IMR-90 (cell line): ENCODE results near the gene PRSS1. TPM values are rescaled to one million over a fixed set of nuclear protein-coding genes. Genes with fewer than 3 reads are reported as not detected.

Source experiments
- ATAC-seq: fragments of 200-7000 bp; cut with Tn5 transposase; 2 replicates; pipeline ENCODE4 v1.9.1; 2020; ENCODE audit warnings: low read depth, mild to moderate bottlenecking, moderate library complexity
- BruUV-seq: library from RNA; stranded (reverse); fragments of 400-500 nt; replicated peaks from 2 replicates; lab custom pipeline; 2021; lab: Mats Ljungman, UMichigan
- CTCF ChIA-PET: fragments of 300-600 bp; formaldehyde crosslinking; extraction: SDS; loops from one replicate; lab custom pipeline; 2021; ENCODE audit warnings: antibody characterized with exemption; lab: Yijun Ruan, JAX
- POLR2A ChIA-PET: fragments of 300-600 bp; sonication (Branson Sonifier 250); formaldehyde crosslinking; loops from one replicate; lab custom pipeline; 2022; ENCODE audit warnings: antibody characterized with exemption; ENCODE audit not compliant: unreplicated experiment; lab: Charles Lee
- DNase-seq: peaks from one replicate; pipeline ENCODE4 v3.0.0; 2013
- H2AFZ ChIP-seq: replicated peaks from 2 replicates; pipeline ENCODE3; 2013; ENCODE audit warnings: low read length, mild to moderate bottlenecking; ENCODE audit not compliant: poor library complexity
- H2AK5ac ChIP-seq: 2 replicates; pipeline ENCODE4 v1.6.1; 2013; ENCODE audit warnings: low read depth, low read length, inconsistent platforms
- H2AK9ac ChIP-seq: replicated peaks from 2 replicates; pipeline ENCODE3; 2013; ENCODE audit warnings: mild to moderate bottlenecking, low read depth, low read length, moderate library complexity; ENCODE audit not compliant: poor library complexity
- H2BK120ac ChIP-seq: 2 replicates; pipeline ENCODE4 v1.6.1; 2013; ENCODE audit warnings: low read depth, low read length, inconsistent platforms
- H2BK15ac ChIP-seq: 3 replicates; pipeline ENCODE4 v1.6.1; 2013; ENCODE audit warnings: low read depth, low read length, inconsistent platforms
- H2BK20ac ChIP-seq: 2 replicates; pipeline ENCODE4 v1.6.1; 2013; ENCODE audit warnings: low read depth, mild to moderate bottlenecking, inconsistent platforms, low read length, moderate library complexity
- H2BK5ac ChIP-seq: 2 replicates; pipeline ENCODE4 v1.6.1; 2013; ENCODE audit warnings: mild to moderate bottlenecking, low read depth, low read length, inconsistent platforms; ENCODE audit not compliant: poor library complexity, severe bottlenecking
- H3K14ac ChIP-seq: replicated peaks from 2 replicates; pipeline ENCODE4 v1.6.1; 2013; ENCODE audit warnings: low read depth, low read length, inconsistent platforms
- H3K18ac ChIP-seq: 2 replicates; pipeline ENCODE4 v1.6.1; 2013; ENCODE audit warnings: low read depth, low read length, control low read depth
- H3K23ac ChIP-seq: 2 replicates; pipeline ENCODE4 v1.6.1; 2013; ENCODE audit warnings: low read depth, low read length, inconsistent platforms
- H3K27ac ChIP-seq: 2 replicates; pipeline ENCODE4 v1.5.1; 2013; ENCODE audit warnings: mild to moderate bottlenecking, control low read depth, low read length; ENCODE audit not compliant: insufficient read depth
- H3K27me3 ChIP-seq: 2 replicates; pipeline ENCODE4 v1.6.1; 2013; ENCODE audit warnings: low read length; ENCODE audit not compliant: control insufficient read depth, insufficient read depth
- H3K36me3 ChIP-seq: 2 replicates; pipeline ENCODE4 v1.6.1; 2013; ENCODE audit warnings: low read length, mixed read lengths; ENCODE audit not compliant: control insufficient read depth, insufficient read depth
- H3K4ac ChIP-seq: 2 replicates; pipeline ENCODE4 v1.6.1; 2013; ENCODE audit warnings: low read depth, low read length, inconsistent platforms
- H3K4me1 ChIP-seq: 2 replicates; pipeline ENCODE4 v1.6.1; 2013; ENCODE audit warnings: low read length, mixed read lengths; ENCODE audit not compliant: control insufficient read depth, insufficient read depth
- H3K4me2 ChIP-seq: 2 replicates; pipeline ENCODE4 v1.6.1; 2013; ENCODE audit warnings: low read depth, mild to moderate bottlenecking, control low read depth, low read length, moderate library complexity
- H3K4me3 ChIP-seq: 2 replicates; pipeline ENCODE4 v1.5.1; 2013; ENCODE audit warnings: low read depth, mild to moderate bottlenecking, control low read depth, low read length, moderate library complexity; ENCODE audit not compliant: insufficient read depth
- H3K56ac ChIP-seq: 2 replicates; pipeline ENCODE4 v1.6.1; 2013; ENCODE audit warnings: low read length, inconsistent platforms; ENCODE audit not compliant: insufficient read depth; ENCODE audit errors: extremely low read depth
- H3K79me1 ChIP-seq, 2 experiments: 2 replicates each; pipeline ENCODE4 v1.6.1; 2013; ENCODE audit warnings: low read length in 2 of 2, inconsistent platforms in 1 of 2, low read depth in 1 of 2
- H3K9ac ChIP-seq: 2 replicates; pipeline ENCODE4 v1.6.1; 2013; ENCODE audit warnings: low read depth, low read length, control low read depth
- H3K9me1 ChIP-seq: 2 replicates; pipeline ENCODE4 v1.6.1; 2013; ENCODE audit warnings: low read length, inconsistent platforms; ENCODE audit not compliant: insufficient read depth
- H3K9me3 ChIP-seq: 2 replicates; pipeline ENCODE4 v1.6.1; 2013; ENCODE audit warnings: low read length; ENCODE audit not compliant: control insufficient read depth, insufficient read depth
- H4K20me1 ChIP-seq: 2 replicates; pipeline ENCODE4 v1.6.1; 2013; ENCODE audit warnings: low read length, inconsistent platforms; ENCODE audit not compliant: insufficient read depth
- H4K5ac ChIP-seq: 2 replicates; pipeline ENCODE4 v1.6.1; 2013; ENCODE audit warnings: mild to moderate bottlenecking, low read depth, low read length, control low read depth
- H4K8ac ChIP-seq, 2 experiments: 2 replicates each; pipeline ENCODE4 v1.6.1; 2013; ENCODE audit warnings: low read depth in 2 of 2, low read length in 2 of 2, control low read depth in 1 of 2, inconsistent platforms in 1 of 2
- H4K91ac ChIP-seq: 2 replicates; pipeline ENCODE4 v1.6.1; 2013; ENCODE audit warnings: low read depth, low read length, inconsistent platforms; ENCODE audit not compliant: insufficient read depth
- CEBPB ChIP-seq: IDR thresholded peaks from 2 replicates; pipeline ENCODE4 v1.6.1; 2012; ENCODE audit warnings: low read depth, low read length, improper control_type of control experiment
- CHD1 ChIP-seq: IDR thresholded peaks from 2 replicates; pipeline ENCODE4 v1.6.1; 2012; ENCODE audit warnings: low read depth, low read length, improper control_type of control experiment
- FOS ChIP-seq: fragments of 150-350 bp; IDR thresholded peaks from 2 replicates; pipeline ENCODE4 v1.6.1; 2016; ENCODE audit warnings: low read depth, low read length
- MXI1 ChIP-seq: IDR thresholded peaks from 2 replicates; pipeline ENCODE4 v1.6.1; 2012; ENCODE audit warnings: low read depth, mild to moderate bottlenecking, low read length, moderate library complexity, borderline replicate concordance
- RCOR1 ChIP-seq: IDR thresholded peaks from 2 replicates; pipeline ENCODE4 v1.6.1; 2012; ENCODE audit warnings: mild to moderate bottlenecking, low read length, improper control_type of control experiment; ENCODE audit not compliant: insufficient replicate concordance
- WGBS, 2 experiments: methylation state at CpG; one replicate each; pipeline versions ENCODE4 v1.1.5 to v1.1.7; 2013; ENCODE audit warnings: missing lambda C conversion rate in 2 of 2; ENCODE audit not compliant: insufficient read length in 1 of 2; ENCODE audit errors: extremely low coverage in 2 of 2; 5-methylcytosine and 5-hydroxymethylcytosine counted together
- dilution Hi-C: fragments of 300-500 bp; cut with HindIII; formaldehyde crosslinking; loops from one replicate; pipeline ENCODE4 v1.14.3; 2018; ENCODE audit warnings: low sequenced_read_pairs; ENCODE audit not compliant: unreplicated experiment
- in situ Hi-C: fragments of 300-500 bp; cut with MboI; formaldehyde crosslinking; loops from 3 replicates; pipeline ENCODE4 v1.14.3; 2019; ENCODE audit warnings: low sequenced_read_pairs, inconsistent platforms, mixed read lengths
- intact Hi-C: fragments of 100-400 bp; cut with micrococcal nuclease; formaldehyde crosslinking; loops from 2 replicates; pipeline ENCODE4 v1.10.0; 2022
- polyA plus RNA-seq, 3 experiments: library from polyadenylated mRNA; depleted of rRNA; stranded (reverse); fragments of >200 nt; gene quantifications; 2 replicates each; pipeline ENCODE4 v1.2.3, GENCODE V29; 2012; ENCODE audit warnings: low replicate concordance in 1 of 3
- total RNA-seq: library from RNA; depleted of rRNA; stranded (reverse); fragments of >200 nt; gene quantifications from 2 replicates; pipeline ENCODE4 v1.2.3, GENCODE V29; 2012

Gene PRSS1
- total and polyA plus RNA-seq, 2 of the 4 experiments (the other 2 are of a cell fraction) = not detected

- dilution Hi-C loops = no loop called here
- H3K27me3 ChIP-seq = peaks cover 42% of the 10 kb centered on the region
Measured at GRCh38 chr7:142801601-142802295, 52.5 kb downstream of the PRSS1 start.

More at GRCh38 chr7:142801601-142802295, 52.5 kb downstream of the PRSS1 start:
- Histone ChIP-seq H2BK5ac (no peak overlapping the region), H2BK15ac (no peak overlapping the region), H3K79me1 (no peaks in the 10 kb centered on the region), H3K4me2 (no peak overlapping the region), H3K36me3 (no peaks in the 10 kb centered on the region), H2AK5ac (no peak overlapping the region), H3K27ac (no peak overlapping the region), H4K91ac (no peak overlapping the region), H3K4me1 (no peaks in the 10 kb centered on the region), H3K4ac (no peak overlapping the region), H4K5ac (no peak overlapping the region), H2AK9ac (no peak overlapping the region), H3K18ac (no peak overlapping the region), H2BK120ac (no peak overlapping the region), H3K56ac (no peak overlapping the region), H3K14ac (no peak overlapping the region), H3K4me3 (no peak overlapping the region), H2AFZ (no peak overlapping the region), H3K23ac (no peak overlapping the region), H3K9me3 (no peaks in the 10 kb centered on the region), H4K20me1 (no peaks in the 10 kb centered on the region), H3K9me1 (no peaks in the 10 kb centered on the region), H4K8ac (no peak overlapping the region), H3K9ac (no peak overlapping the region), H2BK20ac (no peak overlapping the region)
- 80% methylated on average over 1 of the region's 8 CpGs; no CpG with 5 or more reads in 1 of the 2 experiments for WGBS, 2 experiments
- TF ChIP-seq CHD1 = no peak
- no peak for TF ChIP-seq CEBPB
- no peak for TF ChIP-seq FOS
- no peak for TF ChIP-seq RCOR1
- TF ChIP-seq MXI1 = no peak
- BruUV-seq = no TSS peak
- ATAC-seq = no peak
- intact Hi-C loops (no loop called here), in situ Hi-C loops (no loop called here)
- DNase-seq = no peak
- ChIA-PET CTCF (interaction anchor here (0.7 kb wide), 1 partner anchor 21 kb away, joined by 3 read pairs; no protein-coding TSS in a partner anchor), POLR2A (no interaction called here)
